Tibial nerve (tissue), 3 donors: ENCODE measurements around the gene PAPLN.

Source experiments
- CTCF ChIP-seq, 5 experiments: fragments of 200-600 bp in 3 of 5; fragments of 450-650 bp in 2 of 5; sonication (generic) in 3 of 5; IDR thresholded peaks; one replicate each; pipeline ENCODE4 v1.5.1; 2016 to 2019; ENCODE audit warnings: antibody characterized with exemption in 5 of 5, mild to moderate bottlenecking in 3 of 5, moderate library complexity in 2 of 5
- POLR2A ChIP-seq, 2 donors: fragments of 450-650 bp; IDR thresholded peaks; one replicate each; pipeline ENCODE4 v1.6.1; 2017; ENCODE audit warnings: antibody characterized with exemption in 2 of 2, mild to moderate bottlenecking in 2 of 2, moderate library complexity in 2 of 2

DNA sequence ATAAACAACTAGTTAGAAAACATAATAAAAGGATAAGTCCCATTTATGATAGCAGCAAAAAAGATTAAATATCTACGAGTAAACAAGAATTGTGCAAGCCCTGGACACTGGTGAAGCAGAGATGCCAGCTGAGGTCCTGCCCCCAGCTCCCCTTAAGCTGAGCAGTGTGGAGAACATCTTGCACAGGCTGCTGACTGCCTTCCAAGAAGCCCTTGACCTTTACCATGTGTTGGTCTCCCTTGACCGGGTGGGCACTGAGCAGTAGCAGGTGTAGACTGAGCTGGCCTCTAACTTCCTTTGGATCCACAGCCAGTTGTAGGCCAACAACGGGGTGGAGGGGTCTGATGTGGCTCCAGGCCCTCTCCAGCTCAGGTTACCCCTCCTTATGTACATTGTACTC, 47.7 kb upstream of the PAPLN start:
- TF ChIP-seq CTCF (IDR thresholded peaks at IDR 0.05): no peak
- TF ChIP-seq POLR2A (IDR thresholded peaks at IDR 0.05): no peak
